Heart left ventricle (tissue), 16 donors: ENCODE measurements around the gene GPR137. TPM values are rescaled to one million over a fixed set of nuclear protein-coding genes. Genes with fewer than 3 reads are reported as not detected.

Experiments used
- ATAC-seq, 4 donors: fragments of 200-7000 bp; cut with Tn5 transposase; one replicate each; pipeline ENCODE4 v1.9.1; 2020 to 2022; ENCODE audit warnings: moderate library complexity in 4 of 4, mild to moderate bottlenecking in 3 of 4, moderate number of reproducible peaks in 1 of 4
- DNase-seq, 5 donors: peaks; one replicate each; pipeline ENCODE4 v3.0.0-alpha.2; 2020
- H3K27ac ChIP-seq, 12 donors: fragments of 200-600 bp; sonication (generic) in 4 of 12; one replicate each; pipeline versions ENCODE4 v1.5.0 to v1.8.0; 2016 to 2022; ENCODE audit warnings: mild to moderate bottlenecking in 2 of 12
- H3K27me3 ChIP-seq, 9 donors: fragments of 200-600 bp; sonication (generic) in 2 of 9; one replicate each; pipeline versions ENCODE4 v1.5.1 to v1.8.0; 2016 to 2022; ENCODE audit warnings: mild to moderate bottlenecking in 3 of 9
- H3K36me3 ChIP-seq, 9 donors: fragments of 200-600 bp; sonication (generic) in 2 of 9; one replicate each; pipeline versions ENCODE4 v1.5.0 to v1.8.0; 2018 to 2022; ENCODE audit warnings: mild to moderate bottlenecking in 2 of 9
- H3K4me1 ChIP-seq, 12 donors: fragments of 200-600 bp; sonication (generic) in 4 of 12; one replicate each; pipeline versions ENCODE4 v1.5.0 to v1.8.0; 2016 to 2022; ENCODE audit warnings: mild to moderate bottlenecking in 3 of 12
- H3K4me3 ChIP-seq, 12 donors: fragments of 200-600 bp; sonication (generic) in 4 of 12; one replicate each; pipeline versions ENCODE4 v1.5.0 to v1.8.0; 2017 to 2022; ENCODE audit warnings: mild to moderate bottlenecking in 9 of 12, moderate library complexity in 4 of 12
- H3K9me3 ChIP-seq, 12 donors: fragments of 200-600 bp; sonication (generic) in 4 of 12; one replicate each; pipeline versions ENCODE4 v1.5.0 to v1.8.0; 2016 to 2022; ENCODE audit warnings: mild to moderate bottlenecking in 1 of 12
- CTCF ChIP-seq, 12 donors: fragments of 200-600 bp; sonication (generic) in 4 of 12; IDR thresholded peaks; one replicate each; pipeline versions ENCODE4 v1.5.0 to v1.8.0; 2018 to 2022; ENCODE audit warnings: antibody characterized with exemption in 12 of 12, mild to moderate bottlenecking in 5 of 12
- POLR2A ChIP-seq, 2 donors: fragments of 450-650 bp; IDR thresholded peaks; one replicate each; pipeline ENCODE4 v1.6.1; 2017; ENCODE audit warnings: antibody characterized with exemption in 2 of 2, mild to moderate bottlenecking in 2 of 2, moderate library complexity in 2 of 2
- WGBS, 4 donors: extraction: QIAGEN DNeasy Blood & Tissue Kit in 2 of 4; methylation state at CpG; one replicate each; pipeline versions ENCODE4 v1.1.5 to v1.1.7; 2013 to 2018; 5-methylcytosine and 5-hydroxymethylcytosine counted together
- intact Hi-C, 10 donors: fragments of 100-400 bp; cut with DNase I; formaldehyde crosslinking; loops; one replicate each; pipeline versions ENCODE4 v1.11.1 to v1.14.2; 2022
- polyA plus RNA-seq, 2 donors: library from polyadenylated mRNA; stranded (reverse); fragments of 200-250 nt; gene quantifications; one replicate each; pipeline ENCODE4 v1.2.3, GENCODE V29; 2013
- total RNA-seq, 9 donors: library from RNA; depleted of rRNA in 2 of 9; stranded (reverse); fragments of >200 nt in 2 of 9; fragmentation: NEBNext Ultra II Directional in 3 of 9; extraction: Animal tissue kit (Norgen Biotek cat#: 25700) in 3 of 9; gene quantifications; one replicate each; pipeline versions ENCODE4 v1.1.0 to v1.2.4, GENCODE V29; 2016 to 2023
- donor health status: ischemic (EF 13 %, LVEDD 7.1; RV severe dilation, severe dysfunction).
- donor health status: healthy with polysubstance abuse.
- donor health status: DM: no; HTN: yes; CAD: no.
- donor health status: DM: no; HTN: no; CAD: no.
- donor health status: ischemic (EF 25% LVEDD 6.9; RV normal size, moderate dysfunction).
- donor health status: ischemic (EF 25% LVEDD 5.7; RV mildly dilated, moderate dysfunction).
- donor health status: healthy.
- donor health status: DM: yes; HTN: yes; CAD: no.
- donor health status: ischemic (EF 35%, LVEDD 5.7; RV mildly dilated, moderate dysfunction).
- donor health status: nonischemic (EF 11% LVEDD 7.7; RV severe dilation, severe dysfunction).
- donor health status: DM: yes; HTN: yes; CAD: no.
- donor health status: PGD.
- donor health status: ischemic (EF 29% LVEDD 5.4; RV normal size, mild dysfunction).
- donor health status: nonischemic (EF 23%, LVEDD 6.1; RV moderate dilation, normal function).

GPR137 gene
- total and polyA plus RNA-seq, 11 donors: 20.2 to 48.3 (median 26.2) TPM

- Histone ChIP-seq H3K4me1 (peaks cover 4 to 36% (median 19%) of the 10 kb centered on the region in 12 donors), H3K36me3 (no peaks in the 10 kb centered on the region), H3K27ac (no peak overlapping the region), H3K27me3 (peaks cover 18 to 41% (median 28%) of the 10 kb centered on the region in 9 donors), H3K4me3 (no peak overlapping the region), H3K9me3 (no peaks in the 10 kb centered on the region)
- 93 to 97% (median 94%) methylated on average over 9 to 13 of the region's 13 CpGs for WGBS, 4 donors
- TF ChIP-seq POLR2A (IDR thresholded peaks at IDR 0.05): no peak
- TF ChIP-seq CTCF (IDR thresholded peaks at IDR 0.05): no peak
- intact Hi-C loops: no loop called here
- DNase-seq: peak in 1 of 5 donors; percentile 15
- ATAC-seq: no peak
Measured at GRCh38 chr11:64289002-64289564, 3.4 kb downstream of the GPR137 start.

GRCh38 chr11:64290352-64291261 lies 5.0 kb downstream of the GPR137 start:
- H3K27me3 ChIP-seq: peaks cover 18 to 56% (median 40%) of the 10 kb centered on the region in 9 donors
- no peak for DNase-seq
- no peaks in the 10 kb centered on the region for H3K36me3 ChIP-seq
- 53 to 65% (median 55%) methylated on average over 9 to 10 of the region's 10 CpGs for WGBS, 4 donors
- no peak for ATAC-seq
- H3K4me1 ChIP-seq: peaks cover 4 to 32% (median 17%) of the 10 kb centered on the region in 12 donors
- H3K27ac ChIP-seq: no peak overlapping the region
- TF ChIP-seq POLR2A (IDR thresholded peaks at IDR 0.05): no peak
- TF ChIP-seq CTCF (IDR thresholded peaks at IDR 0.05): no peak
- H3K4me3 ChIP-seq: no peak overlapping the region
- H3K9me3 ChIP-seq: no peaks in the 10 kb centered on the region
- intact Hi-C loops: no loop called here

DNA sequence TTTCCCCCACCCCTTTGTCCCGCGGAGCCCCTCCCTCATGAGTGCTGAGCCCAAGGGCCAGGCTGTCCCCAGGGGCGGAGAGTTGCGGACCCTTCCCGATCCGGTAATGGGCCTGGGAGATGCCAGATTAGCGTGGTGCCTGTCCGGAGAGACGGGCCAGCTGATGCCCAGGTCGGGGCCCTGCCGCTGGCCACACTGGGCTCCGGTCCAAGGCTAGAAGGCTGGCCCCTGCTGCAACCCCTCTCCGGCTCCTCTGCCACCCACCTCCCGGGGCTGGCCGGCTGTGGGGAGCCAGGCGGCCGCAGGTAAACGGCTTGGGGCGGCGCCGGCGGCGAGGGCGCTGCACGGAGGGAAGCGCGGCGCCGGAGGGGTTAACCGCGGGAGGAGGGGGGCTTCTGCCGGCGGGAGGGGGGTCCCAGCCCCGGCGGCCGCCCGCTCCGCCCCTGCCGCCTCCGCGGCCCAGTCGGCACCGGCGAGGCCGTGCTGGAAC lies 5.7 kb downstream of the GPR137 start, which contains the start of gene KCNK4:
Gene KCNK4 (plus strand): TSS at position 41 of the 490 bp plus-strand sequence. CDS start 1,717 bp downstream, outside the sequence.
- 3 to 4% (median 3%) methylated on average over 16 to 45 of the region's 45 CpGs for WGBS, 4 donors
- H3K4me1 ChIP-seq: peaks cover 3 to 26% (median 12%) of the 10 kb centered on the region in 12 donors
- H3K4me3 ChIP-seq: peak within 1 kb of the TSS; percentile 23 to 52 (median 38)
- ATAC-seq: no peak
- peak in 1 of 5 donors; percentile 19 for DNase-seq
- intact Hi-C loops: no loop called here
- H3K9me3 ChIP-seq: no peaks in the 10 kb centered on the region
- peaks cover 18 to 63% (median 45%) of the 10 kb centered on the region in 9 donors for H3K27me3 ChIP-seq
- H3K27ac ChIP-seq: no peak within 1 kb of the TSS
- TF ChIP-seq POLR2A (IDR thresholded peaks at IDR 0.05) (no peak), CTCF (IDR thresholded peaks at IDR 0.05) (no peak)
- H3K36me3 ChIP-seq: no peaks in the 10 kb centered on the region
